HG02610 (cell line): Measurements from ENCODE around the gene MT1F.

Experiments used
- ATAC-seq: cut with Tn5 transposase; IDR thresholded peaks from one replicate; pipeline ENCODE4 v1.9.1; 2021; ENCODE audit warnings: mild to moderate bottlenecking, moderate library complexity; ENCODE audit not compliant: unreplicated experiment

MT1F gene

GRCh38 chr16:56690420-56691122 lies 32.8 kb downstream of the MT1F start:
- no peak for ATAC-seq

- ATAC-seq = no peak
Observed at GRCh38 chr16:56691885-56692284, 34.1 kb downstream of the MT1F start.

GRCh38 chr16:56695246-56695645 lies 37.5 kb downstream of the MT1F start:
- no peak for ATAC-seq

GRCh38 chr16:56697456-56698155 lies 39.8 kb downstream of the MT1F start:
- ATAC-seq = no peak

GRCh38 chr16:56700195-56700594 lies 42.4 kb downstream of the MT1F start:
- no peak for ATAC-seq

GRCh38 chr16:56700631-56701030 lies 42.9 kb downstream of the MT1F start:
- ATAC-seq = no peak

- ATAC-seq = no peak
Observed at GRCh38 chr16:56701534-56701933, 43.8 kb downstream of the MT1F start.

- no peak for ATAC-seq
Observed at GRCh38 chr16:56702836-56703235, 45.1 kb downstream of the MT1F start.
